GM18870 (cell line): ENCODE results near the gene SUPT20HL2.
"Not testable (repeated sequence)": the region's sequence is repeated elsewhere in the genome, so short reads cannot be mapped to it uniquely, and the experiment has no call there.

ENCODE experiments used
- ATAC-seq: cut with Tn5 transposase; IDR thresholded peaks from one replicate; pipeline ENCODE4 v1.9.1; 2021; ENCODE audit warnings: moderate library complexity; ENCODE audit not compliant: unreplicated experiment

SUPT20HL2 gene

GRCh38 chrX:24310916-24311315 lies 3.0 kb downstream of the SUPT20HL2 start:
- ATAC-seq, result not testable (repeated sequence)

- not testable (repeated sequence) for ATAC-seq
These were observed 4.1 kb downstream of the SUPT20HL2 start for GRCh38 chrX:24309580-24310374.

- not testable (repeated sequence) for ATAC-seq
These were observed 5.1 kb downstream of the SUPT20HL2 start for GRCh38 chrX:24308803-24309202.

GRCh38 chrX:24306440-24306839 lies 7.4 kb downstream of the SUPT20HL2 start:
- ATAC-seq, result no peak

- ATAC-seq, result no peak
These were observed 8.0 kb downstream of the SUPT20HL2 start for GRCh38 chrX:24305905-24306304.

GRCh38 chrX:24301806-24302205 lies 12.1 kb downstream of the SUPT20HL2 start:
- ATAC-seq, result no peak

- no peak for ATAC-seq
These were observed 12.8 kb downstream of the SUPT20HL2 start for GRCh38 chrX:24301060-24301459.

GRCh38 chrX:24298191-24298590 lies 15.7 kb downstream of the SUPT20HL2 start:
- ATAC-seq, result no peak

- ATAC-seq, result no peak
These were observed 19.2 kb downstream of the SUPT20HL2 start for GRCh38 chrX:24294619-24295018.

- ATAC-seq, result no peak
These were observed 20.5 kb downstream of the SUPT20HL2 start for GRCh38 chrX:24293412-24293811.

- no peak for ATAC-seq
These were observed 21.5 kb downstream of the SUPT20HL2 start for GRCh38 chrX:24292353-24292752.

- no peak for ATAC-seq
These were observed 28.8 kb downstream of the SUPT20HL2 start for GRCh38 chrX:24285082-24285481.

GRCh38 chrX:24283127-24283794 lies 30.6 kb downstream of the SUPT20HL2 start:
- ATAC-seq, result no peak

- ATAC-seq, result no peak
These were observed 31.3 kb downstream of the SUPT20HL2 start for GRCh38 chrX:24282381-24283126.

- no peak for ATAC-seq
These were observed 36.5 kb downstream of the SUPT20HL2 start for GRCh38 chrX:24277405-24277804.

GRCh38 chrX:24276015-24276414 lies 37.9 kb downstream of the SUPT20HL2 start:
- no peak for ATAC-seq

- no peak for ATAC-seq
These were observed 42.6 kb downstream of the SUPT20HL2 start for GRCh38 chrX:24271262-24271661.

GRCh38 chrX:24268786-24269185 lies 45.1 kb downstream of the SUPT20HL2 start:
- no peak for ATAC-seq

GRCh38 chrX:24266996-24267395 lies 46.9 kb downstream of the SUPT20HL2 start:
- no peak for ATAC-seq

GRCh38 chrX:24264383-24264782 lies 49.5 kb downstream of the SUPT20HL2 start:
- no peak for ATAC-seq

GRCh38 chrX:24262309-24262708 lies 51.6 kb downstream of the SUPT20HL2 start:
- ATAC-seq, result no peak
